Peyer's patch (tissue), 4 donors: Measurements from ENCODE around the gene JPT1.

ENCODE experiments used
- POLR2A ChIP-seq, 2 donors: fragments of 450-650 bp; IDR thresholded peaks; one replicate each; pipeline ENCODE4 v1.5.1; 2017; ENCODE audit warnings: antibody characterized with exemption in 2 of 2, mild to moderate bottlenecking in 2 of 2, moderate library complexity in 2 of 2
- TF ChIP-seq, protein P1 (sequence below), 6 experiments: fragments of 450-650 bp in 4 of 6; fragments of 200-600 bp in 2 of 6; sonication (generic) in 1 of 6; IDR thresholded peaks; one replicate each; pipeline ENCODE4 v1.5.1; 2017 to 2019; ENCODE audit warnings: antibody characterized with exemption in 6 of 6, mild to moderate bottlenecking in 3 of 6, moderate library complexity in 1 of 6

DNA sequence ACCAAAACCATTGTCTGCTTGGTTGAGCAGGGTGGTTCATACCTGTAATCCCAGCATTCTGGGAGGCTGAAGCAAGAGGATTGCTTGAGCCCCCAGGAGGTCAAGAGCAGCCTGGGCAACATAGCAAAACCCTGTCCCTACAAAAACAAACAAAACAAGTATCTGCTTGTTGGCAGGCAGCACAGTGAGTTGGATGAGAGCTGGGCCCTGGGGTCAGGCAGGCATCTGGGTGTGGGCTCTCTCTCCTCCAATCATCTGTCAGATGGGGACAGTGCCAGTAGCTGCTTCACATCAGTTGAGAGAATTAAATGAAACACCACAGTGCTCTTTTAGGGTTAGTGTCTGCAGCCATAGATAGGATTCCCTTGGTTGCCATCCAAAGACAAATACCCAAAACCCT is 38.8 kb downstream of the JPT1 start:
- TF ChIP-seq, protein P1, sequence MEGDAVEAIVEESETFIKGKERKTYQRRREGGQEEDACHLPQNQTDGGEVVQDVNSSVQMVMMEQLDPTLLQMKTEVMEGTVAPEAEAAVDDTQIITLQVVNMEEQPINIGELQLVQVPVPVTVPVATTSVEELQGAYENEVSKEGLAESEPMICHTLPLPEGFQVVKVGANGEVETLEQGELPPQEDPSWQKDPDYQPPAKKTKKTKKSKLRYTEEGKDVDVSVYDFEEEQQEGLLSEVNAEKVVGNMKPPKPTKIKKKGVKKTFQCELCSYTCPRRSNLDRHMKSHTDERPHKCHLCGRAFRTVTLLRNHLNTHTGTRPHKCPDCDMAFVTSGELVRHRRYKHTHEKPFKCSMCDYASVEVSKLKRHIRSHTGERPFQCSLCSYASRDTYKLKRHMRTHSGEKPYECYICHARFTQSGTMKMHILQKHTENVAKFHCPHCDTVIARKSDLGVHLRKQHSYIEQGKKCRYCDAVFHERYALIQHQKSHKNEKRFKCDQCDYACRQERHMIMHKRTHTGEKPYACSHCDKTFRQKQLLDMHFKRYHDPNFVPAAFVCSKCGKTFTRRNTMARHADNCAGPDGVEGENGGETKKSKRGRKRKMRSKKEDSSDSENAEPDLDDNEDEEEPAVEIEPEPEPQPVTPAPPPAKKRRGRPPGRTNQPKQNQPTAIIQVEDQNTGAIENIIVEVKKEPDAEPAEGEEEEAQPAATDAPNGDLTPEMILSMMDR (IDR thresholded peaks at IDR 0.05) = no peak
- TF ChIP-seq POLR2A (IDR thresholded peaks at IDR 0.05) = no peak
